HG02970 (cell line): ENCODE results near the gene OR9G4.
A peak's percentile ranks its signal among the peaks of the same experiment; 100 is the strongest.

ENCODE experiments used
- ATAC-seq: cut with Tn5 transposase; IDR thresholded peaks from one replicate; pipeline ENCODE4 v1.9.1; 2021; ENCODE audit warnings: mild to moderate bottlenecking, moderate library complexity, moderate number of reproducible peaks; ENCODE audit not compliant: unreplicated experiment, low FRiP score

Gene OR9G4

DNA sequence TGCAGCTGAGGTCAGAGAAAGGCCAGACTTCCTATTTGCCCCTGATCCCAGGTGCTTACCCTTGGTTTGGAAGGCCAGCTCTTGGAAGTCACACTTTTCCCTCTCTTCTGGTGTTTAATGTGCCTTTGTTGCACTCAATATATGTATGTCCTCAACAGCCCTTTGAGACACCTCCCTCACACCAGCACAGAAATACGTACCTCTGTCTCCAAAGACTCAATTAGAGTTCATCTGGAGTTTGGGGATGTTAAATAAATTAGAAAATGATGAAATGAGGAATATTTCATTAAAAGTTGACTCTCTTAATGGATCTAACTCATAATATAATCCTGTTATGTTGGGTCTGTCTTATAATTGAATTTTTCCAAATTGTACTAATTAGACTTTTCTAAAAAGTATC lies at the start of gene OR9G4:
Gene OR9G4, minus strand, starts transcription at position 101 of the 400 bp plus-strand sequence. CDS start 4,931 bp downstream, outside the sequence.
- no peak for ATAC-seq

- no peak for ATAC-seq
These were observed 35.0 kb upstream of the OR9G4 start for GRCh38 chr11:56783448-56784041.

GRCh38 chr11:56782167-56782847 lies 33.8 kb upstream of the OR9G4 start:
- peak; percentile 55 for ATAC-seq

DNA sequence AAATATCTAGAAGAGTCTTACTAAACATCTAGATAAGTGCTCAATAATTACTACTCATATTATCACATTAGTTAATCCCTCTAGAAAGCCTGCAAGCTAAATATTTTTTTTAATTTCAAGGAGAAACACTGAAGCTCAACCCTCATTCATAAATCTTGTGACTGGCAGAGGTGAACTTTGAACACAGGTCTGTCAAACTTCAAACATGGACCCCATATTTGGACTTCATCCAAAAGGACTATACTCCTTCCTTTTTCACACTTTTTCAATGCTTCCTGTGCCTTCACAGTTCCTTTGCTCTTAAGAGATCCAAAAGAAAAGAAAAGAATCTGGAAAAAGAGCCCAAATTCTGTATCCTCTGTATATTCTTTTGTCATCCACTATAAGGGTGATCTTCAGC lies 28.3 kb upstream of the OR9G4 start:
- ATAC-seq: no peak

GRCh38 chr11:56764976-56765375 lies 16.5 kb upstream of the OR9G4 start:
- ATAC-seq: no peak

DNA sequence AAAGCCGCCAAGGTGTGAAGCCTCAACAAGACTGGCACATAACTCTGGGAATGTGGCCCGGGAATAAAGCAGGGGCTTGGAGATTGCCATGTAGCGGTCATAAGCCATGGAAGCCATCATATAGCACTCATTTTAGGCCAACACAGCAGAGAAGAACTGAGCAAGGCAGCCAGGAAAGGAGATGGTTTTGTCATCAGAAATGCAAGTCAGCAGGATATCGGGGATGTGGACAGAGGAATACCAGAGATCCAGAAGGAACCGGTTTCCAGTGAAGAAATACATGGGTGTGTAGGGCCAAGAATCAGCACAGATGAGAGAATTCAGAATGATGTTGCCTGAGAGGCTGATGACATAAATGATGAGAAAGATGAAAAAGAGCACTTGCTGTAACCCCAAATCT lies 3.0 kb upstream of the OR9G4 start:
- no peak for ATAC-seq

GRCh38 chr11:56750190-56750589 lies 1.7 kb upstream of the OR9G4 start:
- ATAC-seq: no peak

DNA sequence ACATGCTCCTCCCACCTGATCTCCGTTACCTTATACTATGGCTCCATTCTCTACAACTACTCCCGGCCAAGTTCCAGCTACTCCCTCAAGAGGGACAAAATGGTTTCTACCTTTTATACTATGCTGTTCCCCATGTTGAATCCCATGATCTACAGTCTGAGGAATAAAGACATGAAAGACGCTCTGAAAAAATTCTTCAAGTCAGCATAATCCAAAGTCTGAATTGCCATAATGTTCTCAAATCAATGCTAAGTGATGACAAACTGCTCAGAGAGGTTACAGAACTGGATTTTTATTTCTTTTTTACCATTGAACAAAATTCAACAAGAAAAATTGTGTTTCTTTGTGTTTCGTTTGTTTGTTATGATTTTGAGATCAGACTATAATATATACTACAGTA lies 7.6 kb downstream of the OR9G4 start:
- ATAC-seq: no peak

- ATAC-seq: no peak
These were observed 8.4 kb downstream of the OR9G4 start for GRCh38 chr11:56740107-56740506.

DNA sequence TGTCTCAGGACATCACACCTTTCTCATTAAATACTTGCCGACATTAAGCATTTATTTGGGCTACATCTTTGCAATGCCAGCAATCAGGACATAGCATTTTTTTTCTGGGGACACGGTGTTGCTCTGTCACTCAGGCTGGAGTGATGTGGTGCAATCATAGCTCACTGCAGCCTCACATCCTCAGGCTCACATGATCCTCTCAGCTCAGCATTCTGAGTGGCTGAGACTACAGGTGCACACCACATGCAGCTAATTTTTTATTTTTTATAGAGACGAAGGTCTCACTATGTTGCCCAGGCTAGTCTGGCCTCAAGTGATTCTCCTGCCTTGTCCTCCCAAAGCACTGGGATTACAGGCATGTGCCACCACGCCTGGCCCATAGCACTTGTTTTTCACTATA lies 28.0 kb downstream of the OR9G4 start:
- no peak for ATAC-seq

DNA sequence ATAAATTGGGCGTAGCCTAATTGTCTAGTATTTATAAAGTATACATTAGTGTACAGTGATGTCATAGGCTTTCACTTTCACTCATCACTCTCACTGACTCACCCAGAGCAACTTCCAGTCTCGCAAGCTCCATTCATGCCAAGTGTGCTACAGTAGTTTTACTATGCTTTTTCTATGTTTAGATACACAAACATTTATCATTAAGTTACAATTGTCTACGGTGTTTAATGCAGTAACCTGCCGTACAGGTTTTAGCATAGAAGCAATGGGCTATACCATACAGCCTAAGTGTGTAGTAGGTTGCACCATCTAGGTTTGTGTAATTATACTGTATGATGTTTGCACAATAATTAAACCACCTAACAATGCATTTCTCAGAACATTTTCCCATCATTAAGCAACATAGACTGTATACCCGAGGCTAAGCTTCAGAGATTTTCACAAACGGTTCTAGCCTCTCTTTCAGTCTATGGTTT lies 32.1 kb downstream of the OR9G4 start:
- ATAC-seq: no peak

DNA sequence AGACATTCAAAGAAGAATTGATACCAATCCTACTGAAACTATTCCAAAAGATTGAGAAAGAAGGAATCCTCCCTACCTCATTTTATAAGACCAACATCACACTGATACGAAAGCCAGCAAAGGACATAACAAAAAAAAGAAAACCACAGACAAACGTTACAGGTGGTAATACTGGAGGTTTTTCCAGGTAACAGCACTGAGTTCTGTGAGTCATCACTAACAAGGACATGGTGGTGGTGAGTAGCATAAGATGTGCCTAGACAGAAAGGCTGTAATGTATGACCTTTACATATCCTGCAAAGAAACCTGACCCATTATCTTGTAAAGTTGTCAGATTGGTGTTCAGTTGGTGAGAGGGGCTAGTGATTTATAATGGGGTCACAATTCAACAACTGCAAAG lies 34.3 kb downstream of the OR9G4 start:
- no peak for ATAC-seq

DNA sequence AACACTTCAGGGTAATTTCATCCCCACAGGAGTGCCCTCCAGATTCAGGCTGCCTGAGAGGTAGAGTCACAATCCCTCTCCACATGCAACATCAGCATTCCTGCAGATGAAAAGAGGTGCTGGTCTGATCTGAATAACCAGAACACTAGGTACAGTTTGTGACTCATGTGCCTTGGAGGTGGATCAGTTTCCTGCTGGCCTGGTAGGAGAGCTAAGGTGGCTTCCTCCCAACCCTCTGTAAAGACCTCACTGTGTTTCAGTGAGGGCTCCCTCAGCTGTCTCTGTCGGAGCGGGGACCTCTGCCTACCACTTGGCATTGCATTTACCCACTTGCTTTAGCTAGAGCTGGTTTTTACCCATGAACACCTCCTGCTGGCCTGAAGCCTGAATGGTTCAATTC lies 42.0 kb downstream of the OR9G4 start:
- ATAC-seq: no peak

- ATAC-seq: no peak
These were observed 42.6 kb downstream of the OR9G4 start for GRCh38 chr11:56705784-56706396.

DNA sequence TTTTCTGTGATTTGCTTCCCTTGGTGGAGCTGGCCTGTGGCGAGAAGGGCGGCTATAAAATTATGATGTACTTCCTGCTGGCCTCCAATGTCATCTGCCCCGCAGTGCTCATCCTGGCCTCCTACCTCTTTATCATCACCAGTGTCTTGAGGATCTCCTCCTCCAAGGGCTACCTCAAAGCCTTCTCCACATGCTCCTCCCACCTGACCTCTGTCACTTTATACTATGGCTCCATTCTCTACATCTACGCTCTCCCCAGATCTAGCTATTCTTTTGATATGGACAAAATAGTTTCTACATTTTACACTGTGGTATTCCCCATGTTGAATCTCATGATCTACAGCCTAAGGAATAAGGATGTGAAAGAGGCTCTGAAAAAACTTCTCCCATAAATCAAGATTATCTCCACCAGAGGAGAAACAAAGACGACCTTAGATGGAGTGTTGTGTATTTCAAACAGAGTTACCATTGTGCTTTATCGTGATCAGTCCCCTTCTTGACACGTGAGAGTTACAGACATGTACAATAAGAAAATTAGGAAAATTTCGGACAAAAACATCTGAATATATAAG lies 47.5 kb downstream of the OR9G4 start:
- no peak for ATAC-seq

- ATAC-seq: no peak
These were observed 48.1 kb downstream of the OR9G4 start for GRCh38 chr11:56700242-56700913.

DNA sequence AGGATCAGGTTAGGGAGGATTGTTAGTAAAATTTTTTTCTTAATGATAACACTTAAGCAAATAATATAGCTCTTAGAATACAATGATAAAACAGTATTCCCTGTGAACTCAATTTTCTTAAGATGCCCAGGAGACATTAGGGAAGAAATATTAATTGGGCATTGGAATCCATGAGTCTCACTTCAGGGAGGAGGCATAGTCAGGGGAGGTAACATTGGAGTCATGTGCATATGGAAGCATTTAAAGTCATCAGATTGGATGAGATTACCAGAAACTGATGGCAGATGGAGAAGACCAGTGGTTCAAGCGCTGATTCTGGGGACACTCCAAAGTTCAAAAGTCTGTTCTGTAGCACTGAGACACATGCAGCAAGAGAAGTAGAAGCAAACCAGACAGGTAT lies 49.7 kb downstream of the OR9G4 start, which contains the start of gene OR9G1:
Gene OR9G1, plus strand, starts transcription at position 301 of the 400 bp plus-strand sequence. CDS start 1,293 bp downstream, outside the sequence.
- no peak for ATAC-seq

DNA sequence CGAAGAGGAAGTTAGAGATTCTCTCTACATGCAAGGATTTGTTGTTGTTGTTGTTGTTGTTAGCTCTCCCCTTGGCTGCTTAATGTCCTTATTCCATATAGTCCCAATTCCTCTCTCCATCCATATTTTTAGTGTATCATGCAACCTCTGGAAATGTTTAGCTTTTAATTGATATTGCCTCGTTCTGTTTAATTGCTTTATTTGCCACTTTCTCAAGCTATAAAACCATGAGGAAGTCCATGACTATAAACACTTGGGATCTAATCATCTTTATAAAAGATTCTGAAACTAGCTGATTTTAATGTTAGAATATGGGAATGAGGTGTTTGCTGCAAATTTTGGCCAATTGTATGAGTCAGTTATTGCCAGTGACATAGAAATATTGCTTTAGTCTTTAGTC lies 55.1 kb downstream of the OR9G4 start:
- ATAC-seq: no peak
